ENCODE data around the gene GIPC3.

The GIPC3 gene

GRCh38 chr19:3605361-3605760 is 20.1 kb downstream of the GIPC3 start:
- no peak for DNase-seq

- no peak for DNase-seq
These were observed 20.5 kb downstream of the GIPC3 start for GRCh38 chr19:3605770-3606169.

- no peak for DNase-seq
These were observed 21.0 kb downstream of the GIPC3 start for GRCh38 chr19:3606174-3606689.

- peak; percentile 60 for DNase-seq
These were observed 21.5 kb downstream of the GIPC3 start, which contains the start of gene TBXA2R for GRCh38 chr19:3606690-3607289. TSS of gene TBXA2R (minus strand) at chr19:3606875. CDS start at chr19:3600634, 6,241 bp downstream.

- peak; percentile 35 for DNase-seq
These were observed 22.2 kb downstream of the GIPC3 start for GRCh38 chr19:3607303-3608078.

- no peak for DNase-seq
These were observed 22.9 kb downstream of the GIPC3 start for GRCh38 chr19:3608079-3608641.

GRCh38 chr19:3608750-3609322 is 23.6 kb downstream of the GIPC3 start:
- DNase-seq: no peak

- no peak for DNase-seq
These were observed 24.8 kb downstream of the GIPC3 start for GRCh38 chr19:3609779-3610719.

- DNase-seq: no peak
These were observed 25.8 kb downstream of the GIPC3 start for GRCh38 chr19:3610745-3611717.

GRCh38 chr19:3611841-3612240 is 26.6 kb downstream of the GIPC3 start:
- DNase-seq: no peak

GRCh38 chr19:3612330-3612729 is 27.1 kb downstream of the GIPC3 start:
- DNase-seq: no peak

GRCh38 chr19:3612901-3613741 is 27.8 kb downstream of the GIPC3 start:
- no peak for DNase-seq

- DNase-seq: no peak
These were observed 28.8 kb downstream of the GIPC3 start for GRCh38 chr19:3613818-3614661.

GRCh38 chr19:3614858-3615505 is 29.7 kb downstream of the GIPC3 start:
- DNase-seq: no peak

GRCh38 chr19:3615524-3616135 is 30.4 kb downstream of the GIPC3 start:
- no peak for DNase-seq

- no peak for DNase-seq
These were observed 32.2 kb downstream of the GIPC3 start for GRCh38 chr19:3617463-3617862.

GRCh38 chr19:3618144-3618810 is 33.0 kb downstream of the GIPC3 start:
- peak; percentile 39 for DNase-seq
